ENCODE data around the gene APBA2.

APBA2 gene

DNA sequence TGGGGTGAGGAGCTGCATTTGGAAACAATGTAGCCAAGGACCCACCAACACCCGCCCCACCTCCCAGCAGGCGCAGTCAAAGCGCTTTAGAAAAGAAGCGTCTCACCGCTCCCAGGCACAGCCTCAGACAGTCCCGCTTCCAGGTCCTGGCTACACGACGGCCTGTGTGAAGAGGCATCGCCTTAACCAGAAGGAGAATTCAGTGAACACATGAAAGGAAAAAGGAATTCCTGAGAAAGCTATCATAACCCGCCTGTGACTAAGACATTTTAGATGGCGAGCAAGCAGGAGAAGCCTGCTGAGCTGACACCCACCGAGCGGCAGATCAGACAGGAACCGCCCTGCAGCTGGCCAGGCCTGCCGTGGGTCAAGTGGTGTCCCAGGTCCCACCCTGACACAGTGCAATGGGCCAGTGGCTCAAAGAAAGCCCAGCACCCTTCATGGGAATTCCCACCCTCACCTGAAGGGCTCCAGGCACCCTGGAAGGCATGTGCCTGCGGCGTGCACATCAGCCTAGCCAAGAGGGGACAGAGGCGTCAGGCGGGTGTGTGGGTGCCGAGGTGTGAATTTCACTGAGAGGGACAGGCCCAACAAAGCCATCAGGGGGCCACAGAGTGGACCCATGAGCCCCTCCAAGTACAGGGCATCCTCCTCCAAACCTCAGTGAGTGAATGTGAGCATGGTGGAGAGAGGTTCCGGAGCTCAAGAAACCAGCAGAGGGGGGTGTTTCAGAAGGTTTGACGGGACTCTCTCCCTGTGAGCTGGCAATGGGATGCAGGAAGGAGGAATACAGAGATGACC lies 239.0 kb downstream of the APBA2 start:
- DNase-seq (ENCODE audit: insufficient read length, low spot score): no peak

DNA sequence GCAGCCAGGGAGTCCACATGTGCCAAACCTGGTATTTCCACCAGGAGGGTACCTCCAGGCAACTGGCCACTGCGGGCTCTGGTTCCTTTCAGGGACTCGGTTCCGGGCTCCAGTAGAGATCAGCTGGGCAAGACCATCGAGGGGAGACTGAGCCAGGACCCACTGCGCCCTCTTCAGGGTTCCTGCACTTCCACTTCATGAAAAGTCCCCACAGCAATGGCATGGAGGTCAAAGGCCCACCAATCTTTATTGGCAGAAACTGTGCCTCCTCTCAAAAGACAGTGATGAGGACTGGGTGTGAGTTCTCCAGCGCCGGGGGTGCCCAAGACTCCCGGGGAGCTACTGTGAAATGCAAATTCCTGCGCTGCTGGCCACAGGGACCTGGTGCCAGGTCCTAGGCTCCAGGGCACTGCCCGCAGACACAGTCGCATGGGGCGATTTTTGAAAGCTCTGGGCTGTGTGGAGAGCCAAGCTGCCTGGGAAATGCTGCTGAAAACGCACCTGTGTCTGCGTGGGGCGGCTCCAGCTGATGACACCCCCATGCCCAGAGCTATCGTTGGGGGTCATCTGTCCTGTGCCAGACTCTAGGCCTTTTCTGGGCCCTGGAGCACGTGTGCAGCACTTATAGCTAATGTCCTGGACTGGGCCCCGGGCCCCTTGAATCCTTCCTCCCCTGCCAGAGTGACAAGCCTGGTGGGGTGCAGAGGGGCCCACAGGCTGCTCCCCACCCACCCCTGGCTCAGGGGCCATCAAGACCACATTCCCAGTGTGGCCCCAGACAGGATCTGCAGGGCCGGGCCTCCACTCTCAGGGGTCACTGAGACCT lies 239.8 kb downstream of the APBA2 start:
- DNase-seq (ENCODE audit: insufficient read length, low spot score): no peak
- FAIRE-seq: no peak
- TF ChIP-seq, protein P1, sequence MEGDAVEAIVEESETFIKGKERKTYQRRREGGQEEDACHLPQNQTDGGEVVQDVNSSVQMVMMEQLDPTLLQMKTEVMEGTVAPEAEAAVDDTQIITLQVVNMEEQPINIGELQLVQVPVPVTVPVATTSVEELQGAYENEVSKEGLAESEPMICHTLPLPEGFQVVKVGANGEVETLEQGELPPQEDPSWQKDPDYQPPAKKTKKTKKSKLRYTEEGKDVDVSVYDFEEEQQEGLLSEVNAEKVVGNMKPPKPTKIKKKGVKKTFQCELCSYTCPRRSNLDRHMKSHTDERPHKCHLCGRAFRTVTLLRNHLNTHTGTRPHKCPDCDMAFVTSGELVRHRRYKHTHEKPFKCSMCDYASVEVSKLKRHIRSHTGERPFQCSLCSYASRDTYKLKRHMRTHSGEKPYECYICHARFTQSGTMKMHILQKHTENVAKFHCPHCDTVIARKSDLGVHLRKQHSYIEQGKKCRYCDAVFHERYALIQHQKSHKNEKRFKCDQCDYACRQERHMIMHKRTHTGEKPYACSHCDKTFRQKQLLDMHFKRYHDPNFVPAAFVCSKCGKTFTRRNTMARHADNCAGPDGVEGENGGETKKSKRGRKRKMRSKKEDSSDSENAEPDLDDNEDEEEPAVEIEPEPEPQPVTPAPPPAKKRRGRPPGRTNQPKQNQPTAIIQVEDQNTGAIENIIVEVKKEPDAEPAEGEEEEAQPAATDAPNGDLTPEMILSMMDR (IDR thresholded peaks at IDR 0.05; ENCODE audit: insufficient read depth, missing control alignments): no peak

More for the DNA sequence above, 239.0 kb downstream of the APBA2 start:
- no peak for FAIRE-seq
- TF ChIP-seq, protein P1 (IDR thresholded peaks at IDR 0.05; ENCODE audit: insufficient read depth, missing control alignments): no peak

DNA sequence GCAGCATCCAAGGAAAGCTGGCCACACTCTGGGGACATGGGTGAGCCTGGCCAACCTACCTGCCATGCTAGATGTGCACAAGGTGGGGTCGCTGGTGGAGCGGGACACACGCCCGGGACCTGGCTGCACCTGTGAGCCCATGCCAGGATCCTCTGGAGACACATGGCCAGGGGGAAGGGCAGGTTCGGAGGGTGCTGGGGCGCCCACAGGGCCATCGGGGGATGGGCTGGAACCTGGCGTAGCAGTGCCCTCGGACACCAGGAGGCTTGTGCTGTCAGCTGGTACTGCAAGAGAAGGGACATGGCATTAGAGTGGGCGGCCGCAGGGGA lies 240.4 kb downstream of the APBA2 start:
- no peak for DNase-seq (ENCODE audit: insufficient read length, low spot score)
- TF ChIP-seq, protein P1 (IDR thresholded peaks at IDR 0.05; ENCODE audit: insufficient read depth, missing control alignments): no peak

DNA sequence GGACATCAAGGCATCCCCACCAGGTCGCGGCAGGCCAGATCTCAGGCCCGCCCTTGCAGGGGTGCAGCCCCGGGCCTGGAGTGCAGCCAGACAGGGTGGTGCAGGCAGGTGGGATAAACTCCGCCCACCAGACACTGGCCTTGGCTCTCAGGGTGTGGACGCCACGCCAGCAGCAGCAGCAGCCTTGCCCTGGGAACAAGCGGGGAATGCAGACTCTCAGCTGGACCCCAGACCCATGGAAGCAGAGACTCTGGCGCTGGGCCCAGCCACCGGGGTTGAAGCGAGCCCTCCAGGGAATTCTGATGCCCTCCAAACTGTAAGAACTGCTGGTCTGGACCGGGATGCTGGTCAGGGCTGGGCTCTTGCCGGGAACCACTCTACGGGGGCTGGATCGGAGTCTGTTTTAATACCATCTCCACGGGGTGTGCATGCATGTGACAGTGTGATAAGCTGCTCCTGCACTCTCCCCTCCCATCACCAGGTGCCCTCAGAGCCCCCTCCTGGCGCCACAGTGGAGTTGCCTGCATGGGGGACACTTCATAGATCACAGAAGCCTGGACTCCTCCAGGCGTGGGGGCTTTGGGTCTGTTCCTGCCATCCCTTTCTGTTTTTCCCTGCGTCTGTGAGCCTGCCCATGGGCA lies 241.2 kb downstream of the APBA2 start:
- TF ChIP-seq, protein P1 (IDR thresholded peaks at IDR 0.05; ENCODE audit: insufficient read depth, missing control alignments): no peak
- FAIRE-seq: no peak
- no peak for DNase-seq (ENCODE audit: insufficient read length, low spot score)

More for the DNA sequence above, 240.4 kb downstream of the APBA2 start:
- no peak for FAIRE-seq

DNA sequence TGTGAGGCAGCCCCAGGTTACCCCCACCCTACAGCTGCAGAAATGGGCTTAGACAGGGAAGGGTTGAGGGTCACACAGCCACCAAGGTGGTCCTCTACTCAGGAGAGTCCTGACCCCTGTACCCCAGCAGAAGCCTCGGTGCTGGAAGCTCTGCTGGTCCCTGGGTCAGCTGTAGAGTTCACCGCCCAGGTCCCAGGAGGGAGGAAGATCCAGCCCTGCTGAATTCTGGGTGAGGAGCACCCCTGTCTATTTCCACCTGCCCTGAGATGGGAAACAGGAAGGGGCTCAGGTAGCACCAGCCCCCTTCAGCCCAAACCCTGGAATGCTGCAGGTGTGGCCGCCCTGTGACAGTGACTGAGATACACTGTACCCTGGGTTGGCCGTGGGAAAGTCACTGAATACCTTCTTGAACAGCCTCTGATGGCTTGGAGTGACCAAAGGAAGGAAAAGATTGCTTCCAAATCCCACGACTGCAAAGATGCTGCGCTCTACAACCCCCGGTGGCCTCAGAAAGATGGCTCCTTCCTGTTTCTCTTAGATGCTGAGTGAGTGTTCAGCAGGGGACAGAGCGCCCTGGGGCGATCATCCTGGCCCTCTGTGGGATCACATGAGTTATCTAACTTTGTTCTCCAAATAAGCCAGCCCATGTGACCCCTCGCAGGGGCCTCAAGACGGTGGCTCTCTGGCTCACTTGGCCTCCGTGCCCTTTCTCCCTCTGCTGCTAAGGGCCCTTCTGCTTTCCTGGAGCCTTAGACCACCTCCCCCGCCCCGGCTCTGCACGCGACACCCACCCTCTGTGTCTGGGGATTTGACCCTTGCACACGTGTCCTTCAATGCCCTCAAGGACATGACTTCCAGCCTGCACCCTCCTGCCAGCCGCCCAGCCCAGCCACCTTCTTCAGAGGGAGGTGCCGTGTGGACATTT lies 242.0 kb downstream of the APBA2 start:
- no peak for FAIRE-seq
- DNase-seq (ENCODE audit: insufficient read length, low spot score): no peak
- TF ChIP-seq, protein P1 (IDR thresholded peaks at IDR 0.05; ENCODE audit: insufficient read depth, missing control alignments): no peak

DNA sequence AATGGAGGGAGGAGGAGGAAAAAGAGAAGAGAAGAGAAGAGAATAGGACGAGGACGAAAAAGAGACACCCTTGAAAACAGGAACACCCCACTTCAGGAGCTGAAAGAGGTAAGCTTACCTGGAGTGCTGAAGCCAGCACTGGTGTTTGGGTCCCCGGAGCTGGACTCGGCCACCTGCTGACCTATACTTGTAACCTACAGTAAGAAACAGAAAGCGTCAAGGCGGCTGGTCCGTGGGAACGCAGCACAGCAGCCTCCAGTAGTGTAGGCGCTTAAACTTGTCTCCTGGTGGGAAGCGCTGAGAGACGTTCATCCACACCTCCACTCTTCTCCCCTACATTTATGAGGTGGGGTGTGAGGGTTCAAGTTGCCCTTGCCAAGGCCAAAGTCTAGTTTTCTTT lies 242.9 kb downstream of the APBA2 start:
- FAIRE-seq (no peak), DNase-seq (ENCODE audit: insufficient read length, low spot score) (no peak)
- TF ChIP-seq, protein P1 (IDR thresholded peaks at IDR 0.05; ENCODE audit: insufficient read depth, missing control alignments): no peak
